HAP-1 (cell line): ENCODE results near the gene CNDP1.

Experiments used
- DNase-seq, 2 experiments: peaks; one replicate each; pipeline ENCODE4 v3.0.0-alpha.2; 2016 to 2020; ENCODE audit warnings: low spot score in 2 of 2
- H3K27me3 ChIP-seq: fragments of 250-450 bp; sonication (Bioruptor Pico); 2 replicates; pipeline ENCODE4 v1.5.1; 2020; ENCODE audit warnings: low read depth, mild to moderate bottlenecking, moderate library complexity
- H3K36me3 ChIP-seq: fragments of 250-450 bp; sonication (Bioruptor Pico); replicated peaks from 2 replicates; pipeline ENCODE4 v1.5.1; 2020; ENCODE audit warnings: mild to moderate bottlenecking
- H3K4me1 ChIP-seq: fragments of 250-450 bp; sonication (Bioruptor Pico); 2 replicates; pipeline ENCODE4 v1.5.1; 2020; ENCODE audit warnings: mild to moderate bottlenecking
- H3K4me3 ChIP-seq: fragments of 250-450 bp; sonication (Bioruptor Pico); 2 replicates; pipeline ENCODE4 v1.5.1; 2020; ENCODE audit warnings: mild to moderate bottlenecking, moderate library complexity
- H3K9me3 ChIP-seq: fragments of 250-450 bp; sonication (Bioruptor Pico); 2 replicates; pipeline ENCODE4 v1.5.1; 2020; ENCODE audit warnings: mild to moderate bottlenecking, moderate library complexity
- in situ Hi-C: fragments of 300-500 bp; cut with MboI; formaldehyde crosslinking; loops from 3 replicates; pipeline ENCODE4 v1.14.3; 2020; ENCODE audit warnings: low sequenced_read_pairs, inconsistent platforms, mixed read lengths

CNDP1 gene

GRCh38 chr18:74604774-74605173 is 70.5 kb downstream of the CNDP1 start:
- H3K4me3 ChIP-seq, result no peak overlapping the region
- in situ Hi-C loops, result no loop called here
- H3K4me1 ChIP-seq, result no peaks in the 10 kb centered on the region
- DNase-seq, result no peak
- H3K9me3 ChIP-seq, result no peaks in the 10 kb centered on the region
- H3K36me3 ChIP-seq, result no peaks in the 10 kb centered on the region
- no peaks in the 10 kb centered on the region for H3K27me3 ChIP-seq

- in situ Hi-C loops, result no loop called here
- Histone ChIP-seq H3K36me3 (no peaks in the 10 kb centered on the region), H3K9me3 (no peaks in the 10 kb centered on the region), H3K27me3 (no peaks in the 10 kb centered on the region), H3K4me3 (no peak overlapping the region), H3K4me1 (no peaks in the 10 kb centered on the region)
- no peak for DNase-seq
Measured at GRCh38 chr18:74608681-74609080, 74.4 kb downstream of the CNDP1 start.

- no peaks in the 10 kb centered on the region for H3K27me3 ChIP-seq
- in situ Hi-C loops, result no loop called here
- H3K4me1 ChIP-seq, result no peaks in the 10 kb centered on the region
- H3K9me3 ChIP-seq, result no peaks in the 10 kb centered on the region
- H3K36me3 ChIP-seq, result no peaks in the 10 kb centered on the region
- H3K4me3 ChIP-seq, result no peak overlapping the region
- DNase-seq, result no peak
Measured at GRCh38 chr18:74609535-74609934, 75.2 kb downstream of the CNDP1 start.

GRCh38 chr18:74610051-74610615 is 75.8 kb downstream of the CNDP1 start:
- in situ Hi-C loops, result no loop called here
- no peak overlapping the region for H3K4me3 ChIP-seq
- no peaks in the 10 kb centered on the region for H3K4me1 ChIP-seq
- no peaks in the 10 kb centered on the region for H3K36me3 ChIP-seq
- H3K9me3 ChIP-seq, result no peaks in the 10 kb centered on the region
- no peaks in the 10 kb centered on the region for H3K27me3 ChIP-seq
- no peak for DNase-seq

GRCh38 chr18:74610860-74611259 is 76.6 kb downstream of the CNDP1 start:
- no peaks in the 10 kb centered on the region for H3K36me3 ChIP-seq
- in situ Hi-C loops, result no loop called here
- no peaks in the 10 kb centered on the region for H3K9me3 ChIP-seq
- H3K4me3 ChIP-seq, result no peak overlapping the region
- H3K4me1 ChIP-seq, result no peaks in the 10 kb centered on the region
- no peaks in the 10 kb centered on the region for H3K27me3 ChIP-seq
- no peak for DNase-seq

- H3K36me3 ChIP-seq, result no peaks in the 10 kb centered on the region
- no peaks in the 10 kb centered on the region for H3K4me1 ChIP-seq
- DNase-seq, result no peak
- no peak overlapping the region for H3K4me3 ChIP-seq
- H3K9me3 ChIP-seq, result no peaks in the 10 kb centered on the region
- in situ Hi-C loops, result no loop called here
- no peaks in the 10 kb centered on the region for H3K27me3 ChIP-seq
Measured at GRCh38 chr18:74611765-74612164, 77.5 kb downstream of the CNDP1 start.

GRCh38 chr18:74613381-74613780 is 79.1 kb downstream of the CNDP1 start:
- H3K4me1 ChIP-seq, result no peaks in the 10 kb centered on the region
- H3K4me3 ChIP-seq, result no peak overlapping the region
- in situ Hi-C loops, result no loop called here
- no peaks in the 10 kb centered on the region for H3K27me3 ChIP-seq
- H3K36me3 ChIP-seq, result no peaks in the 10 kb centered on the region
- no peak for DNase-seq
- H3K9me3 ChIP-seq, result no peaks in the 10 kb centered on the region

GRCh38 chr18:74616494-74616893 is 82.2 kb downstream of the CNDP1 start:
- H3K27me3 ChIP-seq, result no peaks in the 10 kb centered on the region
- in situ Hi-C loops, result no loop called here
- DNase-seq, result no peak
- H3K4me1 ChIP-seq, result no peaks in the 10 kb centered on the region
- H3K36me3 ChIP-seq, result no peaks in the 10 kb centered on the region
- no peak overlapping the region for H3K4me3 ChIP-seq
- no peaks in the 10 kb centered on the region for H3K9me3 ChIP-seq

GRCh38 chr18:74617486-74617885 is 83.2 kb downstream of the CNDP1 start:
- Histone ChIP-seq H3K4me1 (no peaks in the 10 kb centered on the region), H3K36me3 (no peaks in the 10 kb centered on the region), H3K9me3 (no peaks in the 10 kb centered on the region), H3K27me3 (no peaks in the 10 kb centered on the region), H3K4me3 (no peak overlapping the region)
- in situ Hi-C loops, result no loop called here
- no peak for DNase-seq

- DNase-seq, result no peak
- no peak overlapping the region for H3K4me3 ChIP-seq
- in situ Hi-C loops, result no loop called here
- H3K4me1 ChIP-seq, result peaks cover 11% of the 10 kb centered on the region
- no peaks in the 10 kb centered on the region for H3K36me3 ChIP-seq
- no peaks in the 10 kb centered on the region for H3K27me3 ChIP-seq
- H3K9me3 ChIP-seq, result no peaks in the 10 kb centered on the region
Measured at GRCh38 chr18:74622072-74622471, 87.8 kb downstream of the CNDP1 start.

GRCh38 chr18:74623047-74623816 is 88.9 kb downstream of the CNDP1 start:
- Histone ChIP-seq H3K27me3 (no peaks in the 10 kb centered on the region), H3K36me3 (no peaks in the 10 kb centered on the region), H3K4me1 (peaks cover 11% of the 10 kb centered on the region), H3K9me3 (no peaks in the 10 kb centered on the region), H3K4me3 (peak overlapping the region; percentile 12; the same call in 1 of the 2 replicates)
- in situ Hi-C loops, result no loop called here
- peak; percentile 53 to 72 for DNase-seq

GRCh38 chr18:74624466-74624865 is 90.2 kb downstream of the CNDP1 start:
- peaks cover 11% of the 10 kb centered on the region for H3K4me1 ChIP-seq
- no peak overlapping the region for H3K4me3 ChIP-seq
- H3K36me3 ChIP-seq, result no peaks in the 10 kb centered on the region
- no peak for DNase-seq
- H3K27me3 ChIP-seq, result no peaks in the 10 kb centered on the region
- H3K9me3 ChIP-seq, result no peaks in the 10 kb centered on the region
- in situ Hi-C loops, result no loop called here

- no peaks in the 10 kb centered on the region for H3K27me3 ChIP-seq
- in situ Hi-C loops, result loop anchor here (25.0 kb wide), 1 partner anchor 1737 kb away; no protein-coding TSS in a partner anchor
- H3K4me3 ChIP-seq, result no peak overlapping the region
Measured at GRCh38 chr18:74625157-74625556, 90.9 kb downstream of the CNDP1 start.

GRCh38 chr18:74626049-74626874 is 92.0 kb downstream of the CNDP1 start:
- DNase-seq, result no peak
- in situ Hi-C loops, result loop anchor here (25.0 kb wide), 1 partner anchor 1736 kb away; no protein-coding TSS in a partner anchor

More at GRCh38 chr18:74625157-74625556, 90.9 kb downstream of the CNDP1 start:
- no peaks in the 10 kb centered on the region for H3K36me3 ChIP-seq
- peaks cover 11% of the 10 kb centered on the region for H3K4me1 ChIP-seq
- no peak for DNase-seq
- H3K9me3 ChIP-seq, result no peaks in the 10 kb centered on the region

More at GRCh38 chr18:74626049-74626874, 92.0 kb downstream of the CNDP1 start:
- Histone ChIP-seq H3K4me1 (peaks cover 11% of the 10 kb centered on the region), H3K4me3 (no peak overlapping the region), H3K9me3 (no peaks in the 10 kb centered on the region), H3K27me3 (no peaks in the 10 kb centered on the region), H3K36me3 (no peaks in the 10 kb centered on the region)
